ENCODE results near the gene DCAF5.
"Not testable (repeated sequence)": the region's sequence is repeated elsewhere in the genome, so short reads cannot be mapped to it uniquely, and the experiment has no call there.

DCAF5 gene

GRCh38 chr14:69183735-69184134 is 30.8 kb upstream of the DCAF5 start:
- Mint-ChIP-seq H3K27me3 (ENCODE audit: low read depth) (peaks cover 3% of the 10 kb centered on the region), H3K4me3 (no peak overlapping the region), H3K4me1 (no peaks in the 10 kb centered on the region), H3K27ac (no peak overlapping the region), H3K36me3 (ENCODE audit: low read depth) (no peaks in the 10 kb centered on the region), H3K9me3 (no peaks in the 10 kb centered on the region)
- no peak for TF ChIP-seq CTCF (IDR thresholded peaks at IDR 0.05; ENCODE audit: unreplicated experiment in 3 of 3)

GRCh38 chr14:69182580-69182979 is 29.7 kb upstream of the DCAF5 start:
- H3K9me3 Mint-ChIP-seq; H3K36me3 Mint-ChIP-seq (ENCODE audit: low read depth); H3K4me3 Mint-ChIP-seq; H3K27ac Mint-ChIP-seq; H3K27me3 Mint-ChIP-seq (ENCODE audit: low read depth); H3K4me1 Mint-ChIP-seq: not testable (repeated sequence)

- no peaks in the 10 kb centered on the region for H3K36me3 Mint-ChIP-seq (ENCODE audit: low read depth)
These were observed 28.6 kb upstream of the DCAF5 start for GRCh38 chr14:69181491-69181890.

GRCh38 chr14:69175130-69175529 is 22.2 kb upstream of the DCAF5 start:
- peaks cover 11% of the 10 kb centered on the region for H3K27me3 Mint-ChIP-seq (ENCODE audit: low read depth)
- H3K27ac Mint-ChIP-seq = no peak overlapping the region
- no peaks in the 10 kb centered on the region for H3K9me3 Mint-ChIP-seq
- TF ChIP-seq CTCF (IDR thresholded peaks at IDR 0.05; ENCODE audit: unreplicated experiment in 3 of 3) = no peak
- no peaks in the 10 kb centered on the region for H3K4me1 Mint-ChIP-seq
- no peaks in the 10 kb centered on the region for H3K36me3 Mint-ChIP-seq (ENCODE audit: low read depth)
- no peak overlapping the region for H3K4me3 Mint-ChIP-seq

More at GRCh38 chr14:69181491-69181890, 28.6 kb upstream of the DCAF5 start:
- Mint-ChIP-seq H3K9me3 (no peaks in the 10 kb centered on the region), H3K4me1 (no peaks in the 10 kb centered on the region), H3K4me3 (no peak overlapping the region), H3K27me3 (ENCODE audit: low read depth) (peaks cover 3% of the 10 kb centered on the region), H3K27ac (no peak overlapping the region)
- TF ChIP-seq CTCF (IDR thresholded peaks at IDR 0.05; ENCODE audit: unreplicated experiment in 3 of 3) = no peak

GRCh38 chr14:69171569-69171968 is 18.6 kb upstream of the DCAF5 start:
- Mint-ChIP-seq H3K4me1 (no peaks in the 10 kb centered on the region), H3K4me3 (no peak overlapping the region), H3K9me3 (no peaks in the 10 kb centered on the region), H3K27me3 (ENCODE audit: low read depth) (peaks cover 8% of the 10 kb centered on the region), H3K27ac (no peak overlapping the region), H3K36me3 (ENCODE audit: low read depth) (no peaks in the 10 kb centered on the region)
- no peak for TF ChIP-seq CTCF (IDR thresholded peaks at IDR 0.05; ENCODE audit: unreplicated experiment in 3 of 3)

DNA sequence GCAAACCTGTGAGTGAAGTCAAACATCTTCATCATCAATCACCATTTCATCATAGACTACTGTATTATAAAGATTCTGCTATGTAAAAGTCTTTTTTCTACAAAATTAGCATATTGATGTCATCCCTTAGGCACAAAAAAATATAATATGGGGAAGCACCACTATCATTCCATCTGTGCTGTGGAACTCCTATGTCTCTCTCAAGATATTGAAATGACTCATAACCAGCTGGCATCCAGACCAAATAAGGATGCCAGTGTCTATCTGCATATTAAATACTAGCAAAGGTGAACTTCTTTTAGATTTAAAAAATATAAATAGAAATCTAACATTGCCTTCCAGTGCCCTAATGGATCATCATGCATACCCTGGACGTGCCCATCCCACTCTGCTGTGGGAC is 17.9 kb upstream of the DCAF5 start:
- TF ChIP-seq CTCF (IDR thresholded peaks at IDR 0.05; ENCODE audit: unreplicated experiment in 3 of 3) = no peak
- no peaks in the 10 kb centered on the region for H3K4me1 Mint-ChIP-seq
- peaks cover 5% of the 10 kb centered on the region for H3K27me3 Mint-ChIP-seq (ENCODE audit: low read depth)
- H3K9me3 Mint-ChIP-seq = no peaks in the 10 kb centered on the region
- no peaks in the 10 kb centered on the region for H3K36me3 Mint-ChIP-seq (ENCODE audit: low read depth)
- no peak overlapping the region for H3K4me3 Mint-ChIP-seq
- no peak overlapping the region for H3K27ac Mint-ChIP-seq

- not testable (repeated sequence) for H3K36me3 Mint-ChIP-seq (ENCODE audit: low read depth); H3K27ac Mint-ChIP-seq; H3K4me1 Mint-ChIP-seq; H3K27me3 Mint-ChIP-seq (ENCODE audit: low read depth); H3K4me3 Mint-ChIP-seq
- peaks cover 36% of the 10 kb centered on the region for H3K9me3 Mint-ChIP-seq
These were observed 12.9 kb upstream of the DCAF5 start for GRCh38 chr14:69165787-69166186.
